ENCODE data around the gene CCDC187. TPM values are rescaled to one million over a fixed set of nuclear protein-coding genes. Genes with fewer than 3 reads are reported as not detected.
"Not testable (repeated sequence)": the region's sequence is repeated elsewhere in the genome, so short reads cannot be mapped to it uniquely, and the experiment has no call there.

Gene CCDC187
- total RNA-seq, 2 experiments from 2014 or later: 0.05 TPM; not detected in 1

- H3K4me3 Mint-ChIP-seq: no peak overlapping the region
- peaks cover 28% of the 10 kb centered on the region for H3K4me1 Mint-ChIP-seq
- H3K27ac Mint-ChIP-seq: no peak overlapping the region
- peaks cover 11% of the 10 kb centered on the region for H3K36me3 Mint-ChIP-seq (ENCODE audit: low read depth)
- ChIA-PET POLR2A (interaction anchor here (1.0 kb wide), 1 partner anchor 19 kb away, joined by 3 read pairs; no protein-coding TSS in a partner anchor), CTCF (interaction anchor here (0.5 to 1.2 kb wide), 3 partner anchors 10 to 158 kb away, joined by 3 read pairs; partner anchors contain the start of gene SNAPC4)
- no peaks in the 10 kb centered on the region for H3K27me3 Mint-ChIP-seq
- ATAC-seq: no peak
- H3K9me3 Mint-ChIP-seq (ENCODE audit: low read depth): no peaks in the 10 kb centered on the region
- intact Hi-C loops (cut with DNase I, micrococcal nuclease): loop anchor here in 1 of 2 experiments (10.0 kb wide), 2 partner anchors 553 to 1213 kb away; partner anchors contain the start of genes CCDC183, NSMF and TMEM141
- no peak for DNase-seq
Observed at GRCh38 chr9:136242248-136242647, 61.6 kb downstream of the CCDC187 start.

- H3K27me3 Mint-ChIP-seq: no peaks in the 10 kb centered on the region
- H3K9me3 Mint-ChIP-seq (ENCODE audit: low read depth): no peaks in the 10 kb centered on the region
- POLR2A ChIA-PET: no interaction called here
- DNase-seq: no peak
- H3K4me1 Mint-ChIP-seq: peaks cover 28% of the 10 kb centered on the region
- no peak for ATAC-seq
- peaks cover 11% of the 10 kb centered on the region for H3K36me3 Mint-ChIP-seq (ENCODE audit: low read depth)
- no peak overlapping the region for H3K27ac Mint-ChIP-seq
- intact Hi-C loops (cut with DNase I, micrococcal nuclease): loop anchor here in 1 of 2 experiments (10.0 kb wide), 2 partner anchors 553 to 1213 kb away; partner anchors contain the start of genes CCDC183, NSMF and TMEM141
- H3K4me3 Mint-ChIP-seq: no peak overlapping the region
- CTCF ChIA-PET: interaction anchor here (0.5 kb wide), 1 partner anchor 159 kb away, joined by 3 read pairs; the partner anchor contains the start of gene SNAPC4
Observed at GRCh38 chr9:136241542-136241941, 62.4 kb downstream of the CCDC187 start.

GRCh38 chr9:136240941-136241340, 63.0 kb downstream of the CCDC187 start:
- DNase-seq (no peak), ATAC-seq (no peak)
- Mint-ChIP-seq H3K36me3 (ENCODE audit: low read depth) (peaks cover 16% of the 10 kb centered on the region), H3K9me3 (ENCODE audit: low read depth) (no peaks in the 10 kb centered on the region), H3K27ac (no peak overlapping the region), H3K27me3 (no peaks in the 10 kb centered on the region), H3K4me1 (peaks cover 26% of the 10 kb centered on the region), H3K4me3 (no peak overlapping the region)
- intact Hi-C loops (cut with DNase I, micrococcal nuclease): loop anchor here in 1 of 2 experiments (10.0 kb wide), 2 partner anchors 554 to 1214 kb away; partner anchors contain the start of genes CCDC183, NSMF and TMEM141
- ChIA-PET CTCF (no interaction called here), POLR2A (no interaction called here)

GRCh38 chr9:136239983-136240330, 63.9 kb downstream of the CCDC187 start:
- POLR2A ChIA-PET: no interaction called here
- Mint-ChIP-seq H3K27ac (no peak overlapping the region), H3K4me1 (peaks cover 22% of the 10 kb centered on the region), H3K9me3 (ENCODE audit: low read depth) (no peaks in the 10 kb centered on the region), H3K27me3 (no peaks in the 10 kb centered on the region), H3K36me3 (ENCODE audit: low read depth) (peaks cover 20% of the 10 kb centered on the region), H3K4me3 (no peak overlapping the region)
- ATAC-seq (no peak), DNase-seq (no peak)
- intact Hi-C loops (cut with DNase I, micrococcal nuclease): loop anchor here in 1 of 2 experiments (10.0 kb wide), 2 partner anchors 555 to 1215 kb away; partner anchors contain the start of genes CCDC183, NSMF and TMEM141
- CTCF ChIA-PET: interaction anchor here (1.3 kb wide), 1 partner anchor 13 kb away, joined by 3 read pairs; no protein-coding TSS in a partner anchor

- ChIA-PET CTCF (interaction anchor here (1.3 kb wide), 1 partner anchor 12 kb away, joined by 3 read pairs; no protein-coding TSS in a partner anchor), POLR2A (no interaction called here)
- intact Hi-C loops (cut with DNase I, micrococcal nuclease): no loop called here
- DNase-seq: no peak
- Mint-ChIP-seq H3K4me1 (peaks cover 18% of the 10 kb centered on the region), H3K27ac (no peak overlapping the region), H3K36me3 (ENCODE audit: low read depth) (peaks cover 20% of the 10 kb centered on the region), H3K27me3 (no peaks in the 10 kb centered on the region), H3K9me3 (ENCODE audit: low read depth) (no peaks in the 10 kb centered on the region), H3K4me3 (no peak overlapping the region)
- ATAC-seq: no peak
Observed at GRCh38 chr9:136239135-136239982, 64.5 kb downstream of the CCDC187 start.

- POLR2A ChIA-PET: no interaction called here
- peaks cover 23% of the 10 kb centered on the region for H3K36me3 Mint-ChIP-seq (ENCODE audit: low read depth)
- no peak for ATAC-seq
- no peak overlapping the region for H3K4me3 Mint-ChIP-seq
- CTCF ChIA-PET: no interaction called here
- peaks cover 16% of the 10 kb centered on the region for H3K4me1 Mint-ChIP-seq
- no peak overlapping the region for H3K27ac Mint-ChIP-seq
- no peaks in the 10 kb centered on the region for H3K27me3 Mint-ChIP-seq
- no peak for DNase-seq
- intact Hi-C loops (cut with DNase I, micrococcal nuclease): no loop called here
- no peaks in the 10 kb centered on the region for H3K9me3 Mint-ChIP-seq (ENCODE audit: low read depth)
Observed at GRCh38 chr9:136238342-136238732, 65.6 kb downstream of the CCDC187 start.

- POLR2A ChIA-PET: interaction anchor here (0.7 kb wide), 1 partner anchor 11 kb away, joined by 3 read pairs; no protein-coding TSS in a partner anchor
- no peak overlapping the region for H3K4me3 Mint-ChIP-seq
- peaks cover 20% of the 10 kb centered on the region for H3K36me3 Mint-ChIP-seq (ENCODE audit: low read depth)
- peaks cover 16% of the 10 kb centered on the region for H3K4me1 Mint-ChIP-seq
- intact Hi-C loops (cut with DNase I, micrococcal nuclease): no loop called here
- H3K9me3 Mint-ChIP-seq (ENCODE audit: low read depth): no peaks in the 10 kb centered on the region
- ATAC-seq: no peak
- H3K27ac Mint-ChIP-seq: no peak overlapping the region
- H3K27me3 Mint-ChIP-seq: no peaks in the 10 kb centered on the region
- CTCF ChIA-PET: no interaction called here
- no peak for DNase-seq
Observed at GRCh38 chr9:136237486-136238341, 66.2 kb downstream of the CCDC187 start.

- peaks cover 21% of the 10 kb centered on the region for H3K36me3 Mint-ChIP-seq (ENCODE audit: low read depth)
- H3K27ac Mint-ChIP-seq; intact Hi-C loops (cut with DNase I, micrococcal nuclease); H3K9me3 Mint-ChIP-seq (ENCODE audit: low read depth); DNase-seq; H3K4me3 Mint-ChIP-seq; ATAC-seq; CTCF ChIA-PET; H3K27me3 Mint-ChIP-seq; POLR2A ChIA-PET: not testable (repeated sequence)
- H3K4me1 Mint-ChIP-seq: peaks cover 24% of the 10 kb centered on the region
Observed at GRCh38 chr9:136236471-136237410, 67.2 kb downstream of the CCDC187 start.

- CTCF ChIA-PET: no interaction called here
- H3K9me3 Mint-ChIP-seq (ENCODE audit: low read depth): no peaks in the 10 kb centered on the region
- intact Hi-C loops (cut with DNase I, micrococcal nuclease): no loop called here
Observed at GRCh38 chr9:136235709-136236455, 68.0 kb downstream of the CCDC187 start.

GRCh38 chr9:136235171-136235570, 68.7 kb downstream of the CCDC187 start:
- Mint-ChIP-seq H3K27me3 (no peaks in the 10 kb centered on the region), H3K36me3 (ENCODE audit: low read depth) (peaks cover 28% of the 10 kb centered on the region), H3K9me3 (ENCODE audit: low read depth) (no peaks in the 10 kb centered on the region), H3K4me1 (peaks cover 32% of the 10 kb centered on the region), H3K27ac (no peak overlapping the region), H3K4me3 (no peak overlapping the region)
- no peak for DNase-seq
- ChIA-PET CTCF (no interaction called here), POLR2A (no interaction called here)
- no peak for ATAC-seq
- intact Hi-C loops (cut with DNase I, micrococcal nuclease): no loop called here

More at GRCh38 chr9:136235709-136236455, 68.0 kb downstream of the CCDC187 start:
- Mint-ChIP-seq H3K27ac (no peak overlapping the region), H3K27me3 (no peaks in the 10 kb centered on the region), H3K4me1 (peaks cover 30% of the 10 kb centered on the region), H3K4me3 (no peak overlapping the region), H3K36me3 (ENCODE audit: low read depth) (peaks cover 23% of the 10 kb centered on the region)
- ATAC-seq (no peak), DNase-seq (no peak)
- POLR2A ChIA-PET: no interaction called here
